GM21390 (cell line): ENCODE measurements around the gene LCNL1.

ENCODE experiments used
- ATAC-seq: cut with Tn5 transposase; IDR thresholded peaks from one replicate; pipeline ENCODE4 v1.9.1; 2021; ENCODE audit not compliant: unreplicated experiment

Gene LCNL1

DNA sequence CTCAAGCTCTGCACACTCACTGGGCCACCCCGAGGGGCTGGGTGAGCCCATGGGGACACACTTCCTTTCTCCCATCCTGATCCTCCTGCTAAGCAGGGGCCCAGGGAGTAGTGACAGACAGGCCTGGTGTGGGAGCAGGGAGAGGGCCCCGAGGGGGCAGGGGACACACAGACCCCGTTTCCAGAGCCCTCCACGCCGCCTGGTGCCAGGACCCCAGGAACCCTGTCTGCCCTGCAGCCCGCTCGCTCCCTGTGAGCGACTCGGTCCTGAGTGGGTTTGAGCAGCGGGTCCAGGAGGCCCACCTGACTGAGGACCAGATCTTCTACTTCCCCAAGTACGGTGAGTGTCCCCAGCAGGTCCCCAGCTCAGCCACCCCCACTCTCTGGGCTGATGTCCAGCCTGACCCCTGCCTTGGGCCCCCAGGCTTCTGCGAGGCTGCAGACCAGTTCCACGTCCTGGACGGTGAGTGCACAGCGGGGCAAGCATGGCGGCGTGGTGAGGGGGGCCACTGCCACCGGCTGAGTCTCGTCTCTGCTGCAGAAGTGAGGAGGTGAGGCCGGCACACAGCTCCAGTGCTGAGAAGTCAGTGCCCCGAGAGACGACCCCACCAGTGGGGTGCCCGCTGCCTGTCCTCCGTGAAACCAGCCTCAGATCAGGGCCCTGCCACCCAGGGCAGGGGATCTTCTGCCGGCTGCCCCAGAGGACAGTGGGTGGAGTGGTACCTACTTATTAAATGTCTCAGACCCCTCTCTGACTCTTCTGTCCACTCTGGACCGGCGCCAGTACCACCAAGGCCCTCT lies 36.4 kb upstream of the LCNL1 start:
- no peak for ATAC-seq

DNA sequence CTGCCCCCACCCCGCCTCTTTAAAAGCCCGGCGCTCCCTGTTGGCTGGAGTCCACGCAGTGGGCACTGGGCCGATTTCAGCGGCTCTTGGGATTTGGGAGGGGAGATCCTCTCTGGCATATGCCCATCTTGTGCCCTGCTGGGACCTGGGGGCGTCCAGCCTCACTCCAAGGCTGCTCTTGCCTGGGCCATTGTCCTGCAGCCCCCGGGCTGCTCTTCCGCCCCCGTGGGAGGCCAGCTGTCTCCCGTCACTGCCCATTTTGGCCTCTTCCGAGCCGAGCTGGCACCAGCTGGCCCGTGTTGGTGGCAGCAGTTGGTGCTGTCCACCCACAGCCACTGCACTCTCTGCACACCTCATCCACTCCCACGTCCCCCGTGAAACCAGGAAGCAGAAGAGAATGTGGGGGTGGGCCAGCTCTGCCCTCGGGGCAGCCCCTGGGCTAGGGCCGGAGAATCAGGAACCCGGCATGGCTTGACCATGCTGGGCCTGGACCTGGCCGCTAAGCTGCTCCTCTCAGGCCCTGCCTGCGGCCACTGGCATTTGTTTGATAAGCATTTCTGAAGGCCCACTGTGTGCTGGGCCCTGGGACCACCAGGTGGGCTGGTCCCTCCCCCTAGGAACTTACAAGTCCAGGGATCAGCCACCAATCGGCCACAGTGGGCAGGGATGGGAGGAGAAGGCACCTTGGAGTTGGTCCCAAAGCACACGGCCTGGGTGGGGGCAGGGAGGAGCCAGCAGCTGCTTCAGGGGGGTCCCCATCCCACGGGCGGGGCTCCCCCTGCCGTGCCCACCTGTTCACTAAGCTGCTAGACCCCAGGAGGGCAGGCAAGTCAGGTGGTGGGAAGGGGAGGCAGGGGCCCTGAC lies 35.5 kb upstream of the LCNL1 start:
- no peak for ATAC-seq

DNA sequence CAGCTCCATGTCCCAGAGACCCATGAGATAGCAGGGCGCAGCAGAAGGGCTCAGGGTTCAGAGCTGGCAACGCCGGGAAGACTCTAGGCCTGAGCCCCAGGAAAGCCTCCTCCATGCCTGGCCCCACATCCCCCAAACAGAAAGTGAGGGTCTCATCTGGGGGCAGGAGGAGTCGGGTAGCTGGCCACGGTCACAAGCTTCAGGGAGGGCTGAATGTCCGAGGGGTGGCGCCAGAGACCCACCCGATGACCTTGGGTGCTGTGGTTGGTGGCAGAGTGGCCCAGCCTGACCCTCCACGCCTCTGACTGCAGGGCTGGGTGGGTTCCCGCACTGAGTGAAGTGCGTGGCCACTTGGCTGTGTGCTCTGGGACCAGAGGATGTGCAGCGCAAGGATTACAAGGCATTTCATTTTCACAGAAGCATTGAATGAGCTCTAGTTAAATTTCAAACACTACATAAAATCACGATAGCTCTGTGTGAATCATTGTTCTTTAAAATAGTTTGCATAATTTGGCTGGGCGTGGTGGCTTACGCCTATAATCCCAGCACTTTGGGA lies 34.8 kb upstream of the LCNL1 start:
- no peak for ATAC-seq

DNA sequence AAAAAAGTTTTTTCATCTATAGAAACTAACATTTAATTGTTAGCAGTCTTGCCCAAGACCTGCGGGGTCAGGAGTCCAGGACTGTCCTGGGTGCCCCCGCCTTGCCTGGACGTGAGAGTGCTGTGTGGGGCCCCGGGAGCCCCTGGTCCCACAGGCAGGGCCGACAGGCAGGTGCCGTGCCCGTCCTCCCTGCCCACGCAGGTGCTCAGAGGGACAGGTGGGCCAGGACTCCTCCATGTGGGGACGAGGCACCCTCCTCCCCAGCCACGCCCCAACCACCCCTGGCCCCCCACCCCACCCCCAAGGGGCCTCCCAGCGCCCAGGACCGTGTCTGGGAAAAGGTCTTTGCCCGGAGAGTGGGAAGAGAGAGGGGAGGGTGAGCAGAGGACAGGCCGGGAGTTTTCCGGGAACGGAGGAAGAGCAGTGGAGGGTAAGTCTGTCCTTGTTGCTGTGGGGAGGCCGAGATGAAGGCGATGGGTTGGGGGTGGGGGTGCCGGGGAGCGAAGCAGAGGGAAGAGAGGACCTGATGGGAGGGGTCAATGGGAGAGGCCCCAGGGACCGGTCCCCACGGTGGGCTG lies 33.5 kb upstream of the LCNL1 start:
- no peak for ATAC-seq

DNA sequence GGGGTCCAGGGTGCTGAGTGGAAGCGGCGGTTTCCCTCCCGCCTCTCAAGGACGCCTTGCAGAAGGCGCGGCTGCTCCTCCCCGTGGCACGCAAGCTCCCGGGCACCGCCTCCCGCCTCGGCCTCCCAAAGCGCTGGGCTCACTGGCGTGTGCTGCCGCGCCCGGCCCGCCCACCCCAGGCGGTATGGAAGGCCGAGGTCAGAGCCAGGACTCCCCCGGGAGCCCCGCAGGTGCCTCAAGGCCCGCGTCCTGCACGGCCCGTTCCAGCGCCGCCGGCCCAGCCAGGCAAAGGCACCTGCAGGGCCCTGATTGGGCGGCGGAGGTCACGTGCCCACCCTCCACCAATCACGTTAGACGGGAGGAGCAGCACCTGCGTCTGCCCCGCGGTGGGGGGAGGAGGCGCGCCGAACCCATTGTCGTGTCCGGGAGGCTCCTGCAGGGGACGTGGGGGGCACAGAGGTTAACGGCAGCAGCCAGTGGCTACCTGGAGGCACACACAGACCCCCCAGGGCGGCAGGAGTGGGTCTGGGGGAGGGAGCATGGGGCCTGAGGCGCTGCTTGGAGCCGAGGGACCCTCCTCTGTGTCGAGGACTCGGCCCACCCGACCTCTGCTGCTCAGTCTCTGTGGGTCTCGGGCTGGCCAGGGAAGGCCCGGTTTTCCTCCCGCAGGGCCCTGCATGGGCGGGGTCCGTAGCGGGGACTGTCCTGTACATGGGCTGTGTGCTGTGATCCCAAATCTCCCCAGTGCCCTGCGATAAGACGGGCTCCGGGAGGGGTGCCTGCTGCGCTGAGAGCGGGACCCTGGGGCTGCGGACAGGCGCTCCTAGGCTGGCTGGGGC lies 32.8 kb upstream of the LCNL1 start:
- ATAC-seq = peak; percentile 85

DNA sequence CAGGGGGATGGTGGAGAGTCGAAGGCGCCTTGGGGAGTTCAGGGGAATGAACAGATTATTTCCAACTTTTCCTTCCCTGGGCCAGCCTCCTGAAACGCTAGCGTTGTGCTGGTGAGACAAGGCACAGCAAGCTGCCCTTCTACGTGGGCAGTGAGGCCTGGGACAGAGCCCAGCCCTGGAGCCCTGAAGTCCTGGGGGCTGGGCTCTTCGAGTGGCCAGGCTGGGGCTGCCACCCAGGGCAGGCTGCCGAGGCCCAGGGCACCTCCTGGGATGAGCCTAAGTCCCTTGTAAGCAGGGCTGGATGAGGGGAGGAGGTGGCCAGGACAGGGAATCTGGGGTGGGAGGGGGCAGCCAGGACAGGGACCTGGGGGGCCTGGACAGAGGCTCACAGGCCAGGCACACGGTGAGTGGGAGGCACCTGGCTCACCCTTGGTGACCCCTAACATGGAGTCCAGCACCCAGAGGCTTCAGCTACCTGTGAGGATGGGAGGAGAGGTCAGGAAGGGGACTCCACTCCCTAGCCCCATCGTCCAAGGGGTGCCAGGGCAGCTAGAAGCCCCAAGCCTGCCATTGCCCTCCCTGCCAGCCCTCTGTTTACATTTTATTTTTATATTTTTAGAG lies 32.0 kb upstream of the LCNL1 start:
- ATAC-seq = no peak

DNA sequence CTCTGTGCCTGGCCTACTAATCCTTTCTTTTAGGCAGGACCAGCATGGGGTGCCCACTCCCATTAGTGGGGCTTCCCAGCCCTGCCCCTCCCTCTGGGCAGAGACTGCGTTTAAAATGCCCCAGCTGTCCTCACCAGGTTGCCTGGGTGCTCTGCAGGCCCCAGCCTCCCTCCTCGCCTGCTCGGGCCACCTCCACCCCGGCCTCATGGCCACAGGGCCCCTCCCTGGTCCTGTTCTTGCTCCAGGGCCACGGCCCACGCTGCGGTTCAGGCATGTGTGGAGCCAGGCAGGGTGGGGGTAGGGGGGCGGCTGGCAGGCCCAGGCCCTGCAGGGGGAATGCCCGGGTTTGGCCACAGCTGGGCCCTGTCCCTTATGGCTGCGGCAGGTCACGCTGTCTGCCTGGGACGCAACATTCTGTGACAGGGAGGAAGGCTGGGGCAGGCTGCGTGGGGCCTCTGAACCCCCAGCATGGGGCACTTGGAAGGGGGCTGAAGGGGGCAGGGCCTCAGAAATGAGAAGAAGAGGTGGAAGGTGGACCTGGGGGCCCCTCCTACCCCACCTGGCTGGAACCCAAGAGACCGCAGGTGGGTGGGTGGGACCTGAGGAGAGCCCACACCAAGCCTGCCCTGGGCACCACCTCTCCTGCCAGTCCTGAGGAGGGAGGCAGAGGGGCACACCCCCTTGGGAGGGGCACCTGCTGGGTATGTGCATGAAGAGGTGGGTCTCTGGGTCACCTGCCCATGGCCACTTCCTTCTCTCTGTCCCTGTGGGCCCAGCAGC lies 31.1 kb upstream of the LCNL1 start, which contains the start of gene LCN12:
Gene LCN12 (plus strand): TSS at position 733 of the 780 bp plus-strand sequence. CDS start 55 bp downstream, outside the sequence.
- no peak for ATAC-seq

DNA sequence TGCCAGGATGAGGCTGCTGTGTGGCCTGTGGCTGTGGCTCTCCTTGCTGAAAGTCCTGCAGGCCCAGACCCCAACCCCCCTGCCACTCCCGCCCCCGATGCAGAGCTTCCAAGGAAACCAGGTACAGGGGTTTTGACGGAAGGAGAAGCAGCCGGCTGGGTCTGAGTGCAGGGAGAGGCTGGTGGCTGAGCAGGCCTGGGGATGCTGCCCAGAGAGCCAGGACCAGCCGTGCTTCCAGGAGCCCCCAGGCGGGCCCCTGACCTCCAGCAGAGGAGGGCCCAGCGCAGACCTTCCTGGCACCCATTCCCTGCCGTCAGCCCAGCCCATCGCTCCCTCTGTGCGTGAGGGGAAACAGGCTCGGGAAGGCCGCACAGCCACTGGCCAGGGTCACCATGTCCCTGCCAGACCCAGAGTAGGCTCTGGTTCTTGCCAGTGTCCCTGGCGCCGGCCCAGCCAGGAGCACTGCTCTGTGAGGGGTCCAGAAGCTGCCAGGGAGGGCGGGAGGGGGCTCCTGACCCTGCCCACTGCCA lies 30.4 kb upstream of the LCNL1 start:
- ATAC-seq = no peak

DNA sequence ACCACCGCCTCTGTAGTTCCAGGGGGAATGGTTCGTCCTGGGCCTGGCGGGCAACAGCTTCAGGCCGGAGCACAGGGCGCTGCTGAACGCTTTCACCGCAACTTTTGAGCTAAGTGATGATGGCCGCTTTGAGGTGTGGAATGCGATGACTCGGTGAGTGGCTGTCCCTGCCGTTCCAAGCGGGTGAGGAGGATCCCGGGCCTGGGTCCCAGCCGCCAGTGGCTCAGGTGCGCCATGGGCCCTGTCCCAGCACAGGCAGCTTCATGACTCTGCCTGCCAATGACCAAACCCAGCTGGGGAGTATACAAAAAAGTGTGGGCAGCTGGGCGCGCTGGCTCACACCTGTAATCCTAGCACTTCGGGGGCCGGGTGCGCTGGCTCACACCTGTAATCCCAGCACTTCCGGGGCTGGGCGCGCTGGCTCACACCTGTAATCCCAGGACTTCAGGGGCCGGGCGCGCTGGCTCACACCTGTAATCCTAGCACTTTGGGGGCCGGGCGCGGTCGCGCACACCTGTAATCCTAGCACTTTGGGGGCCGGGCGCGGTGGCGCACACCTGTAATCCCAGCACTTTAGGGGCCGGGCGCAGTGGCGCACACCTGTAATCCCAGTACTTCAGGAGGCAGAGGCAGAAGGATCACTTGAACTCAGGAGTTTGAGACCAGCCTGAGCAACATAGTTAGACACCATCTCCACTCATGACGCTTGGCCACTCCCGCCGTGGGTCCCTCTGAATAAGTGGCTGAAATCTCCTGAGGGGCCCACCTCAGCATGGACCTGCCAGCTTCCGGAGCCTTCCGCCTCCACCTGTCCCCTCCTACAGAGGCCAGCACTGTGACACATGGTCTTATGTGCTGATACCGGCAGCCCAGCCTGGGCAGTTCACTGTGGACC lies 29.7 kb upstream of the LCNL1 start:
- no peak for ATAC-seq

DNA sequence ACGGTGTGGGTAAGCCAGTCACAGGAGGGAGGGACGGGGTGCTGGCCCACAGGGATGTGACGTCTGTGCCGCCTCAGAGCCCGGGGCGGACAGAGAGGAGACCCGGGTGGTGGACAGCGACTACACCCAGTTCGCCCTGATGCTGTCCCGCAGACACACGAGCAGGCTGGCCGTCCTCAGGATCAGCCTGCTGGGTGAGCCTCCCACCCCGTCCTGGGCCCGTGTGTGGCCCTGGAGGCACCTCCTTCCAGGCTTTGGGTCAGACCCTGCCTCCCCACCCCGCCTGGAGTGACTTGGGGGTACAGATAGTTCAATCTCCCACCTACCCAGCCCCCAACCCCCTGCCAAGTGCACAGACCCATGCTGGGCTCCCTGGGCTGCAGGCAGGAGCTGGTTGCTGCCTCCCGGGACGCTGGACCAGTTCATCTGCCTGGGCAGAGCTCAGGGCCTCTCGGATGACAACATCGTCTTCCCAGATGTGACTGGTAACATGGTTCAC lies 29.0 kb upstream of the LCNL1 start:
- no peak for ATAC-seq

DNA sequence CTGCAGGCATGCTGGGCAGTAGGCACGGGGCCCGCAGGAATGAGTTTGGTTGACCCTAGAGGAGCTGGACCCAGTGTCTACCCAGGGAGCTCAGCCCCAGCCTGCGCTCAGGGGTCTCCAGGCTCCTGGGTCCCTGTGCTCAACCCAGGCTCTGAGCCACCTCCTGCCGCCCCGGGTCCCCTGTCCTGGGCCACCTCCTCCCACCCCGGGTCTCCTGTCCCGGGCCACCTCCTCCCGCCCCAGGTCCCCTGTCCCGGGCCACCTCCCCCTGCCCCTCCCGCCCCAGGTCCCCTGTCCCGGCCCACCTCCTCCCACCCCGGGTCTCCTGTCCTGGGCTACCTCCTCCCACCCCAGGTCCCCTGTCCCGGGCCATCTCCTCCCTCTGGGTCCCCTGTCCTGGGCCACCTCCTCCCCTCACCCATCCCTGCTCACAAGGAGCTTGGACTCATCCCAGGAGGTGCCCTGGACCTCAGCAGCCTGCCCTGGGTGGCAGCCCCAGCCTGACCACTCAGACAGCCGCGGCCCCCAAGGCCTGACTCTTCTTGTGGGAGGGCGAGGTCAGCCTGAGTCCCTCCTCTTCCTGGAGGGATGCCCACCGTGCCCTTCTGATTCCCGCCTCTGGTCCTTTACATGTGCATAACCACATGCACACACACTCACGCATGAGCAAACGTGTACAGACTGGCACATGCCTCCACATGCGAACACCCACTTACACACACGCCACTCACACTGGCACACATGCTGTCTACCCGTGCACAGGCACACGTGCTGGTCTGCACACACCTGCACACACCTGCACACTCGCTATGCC lies 28.3 kb upstream of the LCNL1 start:
- ATAC-seq = no peak

DNA sequence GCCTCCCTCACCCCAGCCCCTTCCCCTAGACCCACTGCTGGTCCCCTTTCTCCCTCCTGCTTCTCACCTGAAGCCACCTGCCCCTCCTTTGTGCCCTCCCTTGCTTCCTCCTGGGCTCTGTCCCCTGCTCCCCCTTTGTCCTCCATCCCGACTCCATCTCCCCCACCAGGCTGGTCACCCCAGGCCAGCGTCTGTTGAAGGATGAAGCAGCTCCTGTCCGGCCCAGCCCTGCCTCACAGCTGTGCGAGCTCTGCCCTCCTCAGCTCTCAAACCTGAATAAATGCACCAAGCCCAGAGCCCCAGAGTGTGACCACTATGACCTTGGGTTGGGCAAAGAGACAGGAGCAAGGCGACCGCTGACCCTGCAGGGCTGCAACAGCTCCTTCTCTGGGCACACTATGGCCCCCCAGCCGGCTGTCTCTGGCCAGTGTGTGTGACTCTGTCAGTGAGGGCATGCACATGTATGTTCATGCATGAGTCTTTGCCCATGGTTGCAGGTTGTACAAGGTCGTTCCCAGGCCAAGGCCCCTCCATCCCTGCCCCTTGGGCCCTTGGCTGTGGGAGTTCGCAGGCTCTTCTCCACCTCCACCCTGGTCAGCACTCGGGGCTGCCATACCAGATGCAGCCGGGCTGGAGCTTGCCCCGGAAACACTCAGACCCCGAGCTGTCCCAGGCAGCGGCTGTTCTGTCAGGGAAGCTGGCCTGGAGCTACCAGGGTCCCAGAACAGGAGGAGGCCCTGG lies 27.4 kb upstream of the LCNL1 start:
- ATAC-seq = no peak

DNA sequence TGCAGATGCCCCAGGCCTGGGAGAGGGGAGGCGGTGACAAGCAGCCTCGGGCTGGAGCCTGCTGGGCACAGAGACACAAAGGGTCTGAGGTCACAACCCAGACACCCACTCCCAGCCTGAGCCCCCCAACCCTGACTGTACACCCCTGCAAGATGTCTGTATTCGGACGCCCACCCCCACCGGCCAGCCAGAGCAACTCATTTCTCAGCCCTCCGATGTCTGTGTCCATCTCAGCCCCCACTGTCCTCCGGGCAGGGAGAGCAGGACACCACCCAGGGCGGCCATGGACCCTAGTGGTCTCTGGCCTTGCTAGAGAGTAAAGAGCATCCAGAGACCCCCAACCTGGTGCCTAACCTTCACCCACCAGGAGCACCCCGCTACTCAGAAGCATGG lies 26.9 kb upstream of the LCNL1 start:
- ATAC-seq = no peak

DNA sequence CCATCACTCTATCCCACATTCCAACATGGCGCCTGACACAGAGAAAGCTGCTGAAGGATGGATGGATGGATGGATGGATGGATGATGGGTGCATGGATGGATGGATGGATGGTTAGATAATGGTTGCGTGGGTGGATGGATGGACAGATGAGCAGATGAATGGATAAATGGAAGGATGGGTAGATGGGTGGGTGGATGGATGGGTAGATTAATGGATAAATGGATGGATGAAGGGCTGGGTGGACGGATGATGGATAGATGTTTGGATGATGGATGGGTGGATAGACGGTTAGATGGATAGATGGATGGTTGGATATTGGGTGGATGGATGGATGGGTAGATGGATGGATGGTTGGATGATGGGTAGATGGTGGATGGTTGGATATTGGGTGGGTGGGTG lies 26.2 kb upstream of the LCNL1 start:
- no peak for ATAC-seq

DNA sequence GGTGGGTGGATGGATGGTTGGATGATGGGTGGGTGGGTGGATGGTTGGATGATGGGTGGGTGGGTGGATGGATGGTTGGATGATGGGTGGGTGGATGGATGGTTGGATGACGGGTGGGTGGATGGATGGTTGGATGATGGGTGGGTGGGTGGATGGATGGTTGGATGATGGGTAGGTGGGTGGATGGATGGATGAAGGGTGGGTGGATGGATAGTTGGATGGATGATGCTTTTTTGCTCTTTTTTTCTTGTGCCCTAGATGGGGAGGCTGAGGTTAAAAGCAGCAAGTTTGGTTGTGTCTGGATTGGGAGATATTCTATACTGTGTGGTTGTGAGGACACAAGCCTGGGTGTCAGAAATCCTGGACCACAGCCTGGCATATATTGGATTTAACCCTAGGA lies 25.3 kb upstream of the LCNL1 start:
- no peak for ATAC-seq

DNA sequence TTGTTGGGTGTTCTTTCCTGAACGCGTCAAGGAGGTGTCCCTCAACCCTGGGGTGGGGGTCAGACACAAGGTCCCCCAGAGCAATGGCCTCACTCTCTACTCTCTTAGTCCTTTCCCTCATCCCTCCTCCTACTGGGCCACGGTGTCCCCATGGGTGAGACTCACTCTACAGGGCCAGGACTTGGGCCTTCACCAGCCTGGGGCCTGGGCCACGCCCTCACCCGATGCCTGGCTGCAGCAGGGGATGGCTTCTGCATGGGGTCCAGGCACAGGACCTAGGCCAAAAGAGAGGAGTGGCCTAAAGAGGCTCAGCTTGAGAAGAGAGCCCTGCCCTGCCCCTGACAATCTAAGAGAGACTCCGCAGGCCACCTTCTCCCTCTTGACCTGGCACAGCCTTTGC lies 24.9 kb upstream of the LCNL1 start:
- ATAC-seq = no peak
